Measurements from ENCODE around the gene TBC1D2.

DNA sequence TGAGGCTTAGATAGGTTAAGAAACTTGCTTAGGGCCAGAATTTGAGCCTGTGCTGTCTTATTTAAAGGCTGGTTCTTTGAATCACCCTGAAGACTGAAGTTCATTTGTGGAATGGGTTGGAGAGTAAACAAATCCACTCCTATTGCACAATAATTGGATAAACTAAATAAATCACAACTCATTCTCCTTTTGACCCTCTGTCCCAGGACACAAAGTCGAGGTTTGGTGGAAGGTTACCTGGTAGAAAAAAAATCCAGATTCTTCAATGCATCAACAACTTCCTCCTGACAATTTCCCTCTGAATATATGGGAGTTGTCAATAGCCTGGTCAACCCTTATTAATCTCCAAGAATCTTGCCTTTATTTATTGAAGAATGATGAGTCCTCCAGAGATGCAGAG is 28.9 kb downstream of the TBC1D2 start:
- TF ChIP-seq POLR2AphosphoS5 (IDR thresholded peaks at IDR 0.05), result peak in 1 of 3 donors; percentile 37
- TF ChIP-seq, protein P1, sequence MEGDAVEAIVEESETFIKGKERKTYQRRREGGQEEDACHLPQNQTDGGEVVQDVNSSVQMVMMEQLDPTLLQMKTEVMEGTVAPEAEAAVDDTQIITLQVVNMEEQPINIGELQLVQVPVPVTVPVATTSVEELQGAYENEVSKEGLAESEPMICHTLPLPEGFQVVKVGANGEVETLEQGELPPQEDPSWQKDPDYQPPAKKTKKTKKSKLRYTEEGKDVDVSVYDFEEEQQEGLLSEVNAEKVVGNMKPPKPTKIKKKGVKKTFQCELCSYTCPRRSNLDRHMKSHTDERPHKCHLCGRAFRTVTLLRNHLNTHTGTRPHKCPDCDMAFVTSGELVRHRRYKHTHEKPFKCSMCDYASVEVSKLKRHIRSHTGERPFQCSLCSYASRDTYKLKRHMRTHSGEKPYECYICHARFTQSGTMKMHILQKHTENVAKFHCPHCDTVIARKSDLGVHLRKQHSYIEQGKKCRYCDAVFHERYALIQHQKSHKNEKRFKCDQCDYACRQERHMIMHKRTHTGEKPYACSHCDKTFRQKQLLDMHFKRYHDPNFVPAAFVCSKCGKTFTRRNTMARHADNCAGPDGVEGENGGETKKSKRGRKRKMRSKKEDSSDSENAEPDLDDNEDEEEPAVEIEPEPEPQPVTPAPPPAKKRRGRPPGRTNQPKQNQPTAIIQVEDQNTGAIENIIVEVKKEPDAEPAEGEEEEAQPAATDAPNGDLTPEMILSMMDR (IDR thresholded peaks at IDR 0.05), result no peak
- TF ChIP-seq POLR2A (IDR thresholded peaks at IDR 0.05), result no peak
- TF ChIP-seq EP300 (IDR thresholded peaks at IDR 0.05; ENCODE audit: low read depth), result no peak

Measured in transverse colon (tissue), 4 donors.